Renal cortical epithelial cell (primary cell): Measurements from ENCODE around the gene LAMA5. TPM values are rescaled to one million over a fixed set of nuclear protein-coding genes. Genes with fewer than 3 reads are reported as not detected.
"Not testable (repeated sequence)": the region's sequence is repeated elsewhere in the genome, so short reads cannot be mapped to it uniquely, and the experiment has no call there.

Experiments
- DNase-seq: peaks from one replicate; pipeline ENCODE4 v3.0.0-alpha.2; 2011; ENCODE audit warnings: low read depth
- total RNA-seq: library from RNA; depleted of rRNA; stranded (reverse); fragments of >200 nt; gene quantifications from 2 replicates; pipeline ENCODE4 v1.2.3, GENCODE V29; 2014

LAMA5 gene
- total RNA-seq, 1 donor from 2014 or later = 299 TPM

- DNase-seq = no peak
Measured at GRCh38 chr20:62390317-62391164, 23.4 kb upstream of the LAMA5 start.

GRCh38 chr20:62389601-62390087 is 22.5 kb upstream of the LAMA5 start:
- no peak for DNase-seq

- no peak for DNase-seq
Measured at GRCh38 chr20:62388839-62389600, 21.9 kb upstream of the LAMA5 start.

GRCh38 chr20:62387933-62388635 is 21.0 kb upstream of the LAMA5 start:
- DNase-seq = no peak

GRCh38 chr20:62387219-62387913 is 20.3 kb upstream of the LAMA5 start:
- no peak for DNase-seq

- peak; percentile 75 for DNase-seq
Measured at GRCh38 chr20:62386383-62387218, 19.5 kb upstream of the LAMA5 start, which contains the start of gene RPS21. TSS of gene RPS21 (plus strand) at chr20:62387103. CDS start at chr20:62387339, 236 bp downstream.

GRCh38 chr20:62382306-62383198 is 15.4 kb upstream of the LAMA5 start:
- peak; percentile 58 for DNase-seq

- no peak for DNase-seq
Measured at GRCh38 chr20:62381842-62382241, 14.7 kb upstream of the LAMA5 start.

- DNase-seq = peak; percentile 31
Measured at GRCh38 chr20:62381202-62381797, 14.2 kb upstream of the LAMA5 start.

- DNase-seq = peak; percentile 32
Measured at GRCh38 chr20:62378215-62378614, 11.1 kb upstream of the LAMA5 start.

GRCh38 chr20:62377615-62378178 is 10.6 kb upstream of the LAMA5 start:
- no peak for DNase-seq

GRCh38 chr20:62377064-62377461 is 10.0 kb upstream of the LAMA5 start:
- no peak for DNase-seq

GRCh38 chr20:62376112-62377063 is 9.3 kb upstream of the LAMA5 start:
- DNase-seq = peak; percentile 58

GRCh38 chr20:62374331-62375152 is 7.4 kb upstream of the LAMA5 start:
- DNase-seq = no peak

GRCh38 chr20:62373631-62374179 is 6.6 kb upstream of the LAMA5 start:
- DNase-seq = not testable (repeated sequence)
